HCT116 (cell line): ENCODE data around the gene LDLRAD4. TPM values are rescaled to one million over a fixed set of nuclear protein-coding genes. Genes with fewer than 3 reads are reported as not detected.

ENCODE experiments used
- ATAC-seq: fragments of 200-7000 bp; cut with Tn5 transposase; 2 replicates; pipeline ENCODE4 v1.9.1; 2020; ENCODE audit warnings: mild to moderate bottlenecking, moderate library complexity
- BruUV-seq: library from RNA; stranded (reverse); fragments of 400-500 nt; replicated peaks from 2 replicates; lab custom pipeline; 2021; lab: Mats Ljungman, UMichigan
- CTCF ChIA-PET: fragments of 300-600 bp; sonication (Branson Sonifier 250); formaldehyde crosslinking; loops from one replicate; lab custom pipeline; 2021; ENCODE audit warnings: antibody characterized with exemption; lab: Charles Lee
- POLR2A ChIA-PET: fragments of 300-600, 350-600 bp; sonication (Branson Sonifier 250); formaldehyde crosslinking; loops from one replicate; lab custom pipeline; 2021; ENCODE audit warnings: antibody characterized with exemption; lab: Charles Lee
- RAD21 ChIA-PET, 2 experiments: fragments of 300-600 bp; sonication (Branson Sonifier 250); formaldehyde crosslinking; loops; one replicate each; lab custom pipeline; 2023; ENCODE audit warnings: low total read pairs in 2 of 2; ENCODE audit not compliant: uncharacterized antibody in 2 of 2, unreplicated experiment in 2 of 2, low non-redundant PET in 1 of 2; lab: Charles Lee
- DNase-seq: peaks from one replicate; pipeline ENCODE4 v3.0.0-alpha.2; 2010; ENCODE audit warnings: low read depth, low spot score
- H2AFZ ChIP-seq: fragments of 200-600 bp; shearing (Covaris generic), sonication (generic); 2 replicates; pipeline ENCODE4 v1.6.1; 2017; ENCODE audit warnings: low read depth, mixed run types, mixed read lengths, antibody characterized with exemption, low read length; ENCODE audit not compliant: poor library complexity, severe bottlenecking
- H3K27ac ChIP-seq: 2 replicates; pipeline ENCODE4 v1.5.1; 2012; ENCODE audit warnings: low read depth, low read length
- H3K27me3 ChIP-seq: fragments of 200-600 bp; sonication (generic); 2 replicates; pipeline ENCODE4 v1.6.1; 2016; ENCODE audit warnings: mixed run types, low read length, mixed read lengths; ENCODE audit not compliant: insufficient read depth
- H3K36me3 ChIP-seq, 2 experiments: fragments of 200-500 bp in 1 of 2; fragments of 200-600 bp in 1 of 2; sonication (Bioruptor generic) in 1 of 2; sonication (generic) in 1 of 2; 2 replicates each; pipeline versions ENCODE4 v1.5.1 to v1.6.1; 2014 to 2016; ENCODE audit warnings: low read length in 2 of 2, inconsistent platforms in 1 of 2, mixed read lengths in 1 of 2, mixed run types in 1 of 2; ENCODE audit not compliant: insufficient read depth in 2 of 2, control insufficient read depth in 1 of 2
- H3K4me1 ChIP-seq, 2 experiments: fragments of 200-600 bp in 1 of 2; sonication (generic) in 1 of 2; 2 replicates each; pipeline versions ENCODE4 v1.5.1 to v1.6.1; 2012 to 2017; ENCODE audit warnings: low read length in 2 of 2, inconsistent platforms in 1 of 2, mild to moderate bottlenecking in 1 of 2, mixed read lengths in 1 of 2, mixed run types in 1 of 2, moderate library complexity in 1 of 2; ENCODE audit not compliant: insufficient read depth in 2 of 2, control insufficient read depth in 1 of 2
- H3K4me2 ChIP-seq: fragments of 200-600 bp; sonication (generic); 2 replicates; pipeline ENCODE4 v1.6.1; 2017; ENCODE audit warnings: mixed run types, low read length, mixed read lengths
- H3K4me3 ChIP-seq, 2 experiments: fragments of 200-600 bp in 1 of 2; sonication (generic) in 1 of 2; replicated peaks in 1 of 2; 2 replicates each; pipeline ENCODE4 v1.5.1; 2011 to 2016; ENCODE audit warnings: low read length in 2 of 2, control low read depth in 1 of 2, low read depth in 1 of 2, mild to moderate bottlenecking in 1 of 2, mixed read lengths in 1 of 2, mixed run types in 1 of 2
- H3K79me2 ChIP-seq: fragments of 200-600 bp; sonication (generic); 2 replicates; pipeline ENCODE4 v1.6.1; 2017; ENCODE audit warnings: mild to moderate bottlenecking, mixed run types, low read length, moderate library complexity, mixed read lengths; ENCODE audit not compliant: insufficient read depth
- H3K9ac ChIP-seq: fragments of 200-600 bp; sonication (generic); 2 replicates; pipeline ENCODE4 v1.6.1; 2016; ENCODE audit warnings: low read length, mixed read lengths
- H3K9me2 ChIP-seq: fragments of 200-600 bp; sonication (generic), shearing (Covaris generic); 2 replicates; pipeline ENCODE4 v1.6.1; 2017; ENCODE audit warnings: mixed run types, mild to moderate bottlenecking, moderate library complexity; ENCODE audit not compliant: insufficient read depth
- H3K9me3 ChIP-seq, 2 experiments: fragments of 200-500 bp in 1 of 2; fragments of 200-600 bp in 1 of 2; sonication (Bioruptor generic) in 1 of 2; sonication (generic) in 1 of 2; 2 replicates each; pipeline ENCODE4 v1.6.1; 2014 to 2017; ENCODE audit warnings: low read length in 2 of 2, mixed read lengths in 2 of 2, inconsistent platforms in 1 of 2, low read depth in 1 of 2, mild to moderate bottlenecking in 1 of 2, mixed run types in 1 of 2, moderate library complexity in 1 of 2; ENCODE audit not compliant: control insufficient read depth in 1 of 2, insufficient read depth in 1 of 2
- H4K20me1 ChIP-seq: fragments of 200-600 bp; sonication (generic), shearing (Covaris generic); 2 replicates; pipeline ENCODE4 v1.6.1; 2017; ENCODE audit warnings: mixed run types, mild to moderate bottlenecking, moderate library complexity; ENCODE audit not compliant: insufficient read depth
- CEBPB ChIP-seq: IDR thresholded peaks from 2 replicates; pipeline ENCODE4 v1.6.1; 2012; ENCODE audit warnings: low read depth
- EGR1 ChIP-seq: IDR thresholded peaks from 2 replicates; pipeline ENCODE4 v1.6.1; 2012; ENCODE audit warnings: low read depth
- ELF1 ChIP-seq: IDR thresholded peaks from 2 replicates; pipeline ENCODE4 v1.6.1; 2012; ENCODE audit warnings: low read depth, borderline replicate concordance
- EZH2 ChIP-seq: fragments of 200-600 bp; sonication (generic); IDR thresholded peaks from 2 replicates; pipeline ENCODE4 v1.6.1; 2017; ENCODE audit warnings: antibody characterized with exemption, mixed run types
- EZH2phosphoT487 ChIP-seq: fragments of 200-600 bp; IDR thresholded peaks from 2 replicates; pipeline ENCODE4 v1.6.1; 2018; ENCODE audit warnings: antibody characterized with exemption, borderline replicate concordance
- JUND ChIP-seq: IDR thresholded peaks from 2 replicates; pipeline ENCODE4 v1.6.1; 2012
- MAX ChIP-seq: IDR thresholded peaks from 2 replicates; pipeline ENCODE4 v1.6.1; 2012
- POLR2AphosphoS5 ChIP-seq: IDR thresholded peaks from 2 replicates; pipeline ENCODE4 v1.6.1; 2011; ENCODE audit warnings: mild to moderate bottlenecking, low read depth, low read length, moderate library complexity
- RAD21 ChIP-seq: IDR thresholded peaks from 2 replicates; pipeline ENCODE4 v1.6.1; 2012; ENCODE audit warnings: low read depth, mild to moderate bottlenecking
- SRF ChIP-seq: IDR thresholded peaks from 2 replicates; pipeline ENCODE4 v1.6.1; 2012; ENCODE audit warnings: low read depth
- TCF7L2 ChIP-seq: IDR thresholded peaks from 2 replicates; pipeline ENCODE4 v1.7.0; 2011; ENCODE audit warnings: borderline replicate concordance, inconsistent platforms; ENCODE audit not compliant: insufficient read depth, insufficient read length; ENCODE audit errors: extremely low read depth
- YY1 ChIP-seq: IDR thresholded peaks from 2 replicates; pipeline ENCODE4 v1.6.1; 2011; ENCODE audit warnings: low read length, low read depth, moderate library complexity, mild to moderate bottlenecking; ENCODE audit not compliant: insufficient replicate concordance; ENCODE audit errors: extremely low read depth
- intact Hi-C: fragments of 100-400 bp; cut with micrococcal nuclease; formaldehyde crosslinking; loops from 2 replicates; pipeline ENCODE4 v1.10.0; 2022
- total RNA-seq: library from RNA; stranded (reverse); gene quantifications from one replicate; pipeline ENCODE4 v1.2.1, GENCODE V29; 2021; ENCODE audit not compliant: unreplicated experiment

LDLRAD4 gene
- total RNA-seq, 1 experiment from 2014 or later: 1.2 TPM

DNA sequence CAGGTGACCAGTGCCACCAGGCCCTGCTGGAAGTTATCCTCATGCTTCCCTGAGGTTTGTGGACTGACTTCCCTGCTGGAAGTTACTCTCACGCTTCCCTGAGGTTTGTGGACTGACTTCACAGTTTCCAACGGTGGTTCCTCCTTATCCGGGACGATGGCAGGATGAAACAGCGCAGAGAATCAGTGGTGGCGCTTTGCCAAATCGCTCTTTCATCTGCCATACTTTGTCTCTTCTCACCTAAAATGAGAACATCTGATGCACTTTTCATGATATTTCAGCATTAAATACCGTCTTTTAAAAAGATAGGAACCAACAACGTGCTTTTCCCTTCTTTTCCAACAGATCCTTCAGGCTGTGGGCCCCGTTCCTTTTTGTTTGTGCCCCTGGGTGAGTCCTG lies 183.3 kb downstream of the LDLRAD4 start:
- no peak overlapping the region for H3K27ac ChIP-seq
- H3K4me2 ChIP-seq: no peak overlapping the region
- TF ChIP-seq MAX: no peak
- TF ChIP-seq EZH2phosphoT487: no peak
- no peak for TF ChIP-seq JUND
- no peak for TF ChIP-seq ELF1
- no peak for TF ChIP-seq SRF
- no peak for TF ChIP-seq EZH2
- TF ChIP-seq POLR2AphosphoS5: no peak
- TF ChIP-seq, all 23 proteins: peak for 0
- Histone ChIP-seq H3K36me3 (no peaks in the 10 kb centered on the region), H3K9me3 (no peaks in the 10 kb centered on the region), H3K27me3 (no peaks in the 10 kb centered on the region), H2AFZ (no peak overlapping the region), H3K9ac (no peak overlapping the region), H3K9me2 (no peaks in the 10 kb centered on the region), H3K79me2 (no peaks in the 10 kb centered on the region), H3K4me1 (no peaks in the 10 kb centered on the region), H3K4me3 (no peak overlapping the region), H4K20me1 (no peaks in the 10 kb centered on the region)
- BruUV-seq: no TSS peak
- intact Hi-C loops: no loop called here
- ChIA-PET CTCF (no interaction called here), RAD21 (no interaction called here), POLR2A (no interaction called here)
- no peak for ATAC-seq
- DNase-seq: no peak

GRCh38 chr18:13403786-13404549 lies 185.4 kb downstream of the LDLRAD4 start:
- no peaks in the 10 kb centered on the region for H3K4me1 ChIP-seq
- H3K4me3 ChIP-seq: no peak overlapping the region
- ChIA-PET RAD21 (no interaction called here), POLR2A (no interaction called here), CTCF (no interaction called here)
- H3K4me2 ChIP-seq: no peak overlapping the region
- H3K9ac ChIP-seq: no peak overlapping the region
- H3K9me2 ChIP-seq: no peaks in the 10 kb centered on the region
- TF ChIP-seq EGR1 (no peak), YY1 (no peak), JUND (no peak), EZH2 (no peak), RAD21 (no peak), TCF7L2 (no peak), CEBPB (no peak)
- H3K36me3 ChIP-seq: no peaks in the 10 kb centered on the region
- DNase-seq (no peak), ATAC-seq (no peak)
- no peaks in the 10 kb centered on the region for H3K27me3 ChIP-seq
- no peak overlapping the region for H3K27ac ChIP-seq
- H2AFZ ChIP-seq: no peak overlapping the region
- intact Hi-C loops: no loop called here
- BruUV-seq: no TSS peak
- H3K9me3 ChIP-seq: no peaks in the 10 kb centered on the region
- H3K79me2 ChIP-seq: no peaks in the 10 kb centered on the region
- no peaks in the 10 kb centered on the region for H4K20me1 ChIP-seq
